Mesodermal cell (in vitro differentiated cells): ENCODE measurements around the gene ELP2.

ENCODE experiments used
- H3K27ac ChIP-seq: 2 replicates; pipeline ENCODE4 v1.7.0; 2013; ENCODE audit warnings: mild to moderate bottlenecking, low read depth, low read length, moderate library complexity; ENCODE audit not compliant: severe bottlenecking
- H3K36me3 ChIP-seq: 2 replicates; pipeline ENCODE4 v1.7.1; 2013; ENCODE audit warnings: mild to moderate bottlenecking, low read length, moderate library complexity; ENCODE audit not compliant: control insufficient read depth, insufficient read depth
- H3K4me1 ChIP-seq: one replicate; pipeline ENCODE4 v1.7.1; 2013; ENCODE audit warnings: mild to moderate bottlenecking, low read length; ENCODE audit not compliant: insufficient read depth, control insufficient read depth, poor library complexity, severe bottlenecking
- H3K4me3 ChIP-seq: 2 replicates; pipeline ENCODE4 v1.7.0; 2013; ENCODE audit warnings: low read length, control low read depth, mild to moderate bottlenecking; ENCODE audit not compliant: insufficient read depth, poor library complexity, severe bottlenecking; ENCODE audit errors: extremely low read depth
- H3K9me3 ChIP-seq: 2 replicates; pipeline ENCODE4 v1.7.1; 2013; ENCODE audit warnings: mild to moderate bottlenecking, low read length, moderate library complexity; ENCODE audit not compliant: control insufficient read depth
- WGBS, 2 experiments: methylation state at CpG; one replicate each; pipeline ENCODE4 v1.1.5; 2013; ENCODE audit warnings: missing lambda C conversion rate in 2 of 2; ENCODE audit not compliant: insufficient coverage in 2 of 2; 5-methylcytosine and 5-hydroxymethylcytosine counted together

The ELP2 gene

DNA sequence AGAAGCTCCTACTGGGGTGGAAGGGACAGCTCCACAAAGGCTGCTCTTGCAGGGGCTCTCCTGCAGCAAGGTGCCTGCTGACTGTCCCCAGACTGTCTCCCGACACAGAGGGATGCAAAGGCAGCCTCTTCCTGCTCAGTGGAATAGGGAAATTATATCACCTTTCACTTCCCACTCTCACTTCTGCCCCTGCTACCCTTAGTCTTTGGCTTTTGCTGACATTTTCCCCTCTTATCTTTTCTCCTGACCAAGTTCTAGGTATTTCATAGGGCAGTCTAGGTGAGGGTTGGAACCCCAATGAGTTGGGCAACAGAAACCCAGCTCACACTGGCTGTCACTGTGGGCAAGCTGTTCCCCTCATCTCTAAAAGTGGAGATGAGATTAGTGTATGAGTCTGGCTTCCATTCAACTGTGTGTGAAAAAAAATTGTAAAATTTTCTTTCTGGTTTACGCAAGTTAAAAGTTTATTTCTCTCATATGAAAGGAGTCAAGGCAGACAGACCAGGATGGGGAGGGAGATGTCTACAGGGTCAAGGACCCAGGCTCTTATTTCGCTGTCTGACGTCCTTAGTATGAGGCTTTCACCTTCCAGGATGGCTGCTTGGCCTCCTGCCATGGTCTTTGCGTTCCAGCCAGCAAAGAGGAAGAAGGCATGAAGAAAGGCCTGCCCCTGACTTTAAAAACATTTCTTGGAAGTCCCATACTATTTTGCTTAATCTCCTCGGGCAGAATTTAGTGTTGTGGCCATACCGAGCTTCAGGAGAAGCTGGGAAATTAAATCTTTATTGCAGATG lies 50.1 kb downstream of the ELP2 start:
- H3K9me3 ChIP-seq, result no peaks in the 10 kb centered on the region
- H3K4me3 ChIP-seq, result no peak overlapping the region
- WGBS, 2 experiments, result 93 to 94% methylated on average over 6 of the region's 7 CpGs
- no peak overlapping the region for H3K27ac ChIP-seq
- peaks cover 28% of the 10 kb centered on the region for H3K36me3 ChIP-seq
- H3K4me1 ChIP-seq, result no peaks in the 10 kb centered on the region

DNA sequence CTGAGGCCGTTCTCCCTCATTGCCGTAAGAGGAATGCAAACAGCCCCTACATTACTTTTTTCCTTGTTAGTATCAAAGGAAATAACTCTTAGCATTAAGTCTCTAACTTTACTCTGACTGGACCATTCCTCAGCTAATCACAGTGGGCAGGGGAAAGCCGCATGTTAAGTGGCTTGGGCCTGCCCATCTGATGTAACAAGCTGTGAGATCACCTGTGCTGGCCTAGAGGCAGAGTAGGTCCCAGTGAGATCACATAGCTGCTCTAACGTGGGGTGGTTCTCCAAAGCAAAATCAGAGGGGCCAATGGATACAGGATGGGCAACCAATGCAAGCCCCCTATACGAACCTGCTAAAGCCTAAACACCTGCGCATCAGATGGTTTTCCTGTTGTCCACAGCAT lies 51.7 kb downstream of the ELP2 start:
- peaks cover 11% of the 10 kb centered on the region for H3K36me3 ChIP-seq
- WGBS, 2 experiments, result 89 to 92% methylated on average over 4 to 6 of the region's 6 CpGs

DNA sequence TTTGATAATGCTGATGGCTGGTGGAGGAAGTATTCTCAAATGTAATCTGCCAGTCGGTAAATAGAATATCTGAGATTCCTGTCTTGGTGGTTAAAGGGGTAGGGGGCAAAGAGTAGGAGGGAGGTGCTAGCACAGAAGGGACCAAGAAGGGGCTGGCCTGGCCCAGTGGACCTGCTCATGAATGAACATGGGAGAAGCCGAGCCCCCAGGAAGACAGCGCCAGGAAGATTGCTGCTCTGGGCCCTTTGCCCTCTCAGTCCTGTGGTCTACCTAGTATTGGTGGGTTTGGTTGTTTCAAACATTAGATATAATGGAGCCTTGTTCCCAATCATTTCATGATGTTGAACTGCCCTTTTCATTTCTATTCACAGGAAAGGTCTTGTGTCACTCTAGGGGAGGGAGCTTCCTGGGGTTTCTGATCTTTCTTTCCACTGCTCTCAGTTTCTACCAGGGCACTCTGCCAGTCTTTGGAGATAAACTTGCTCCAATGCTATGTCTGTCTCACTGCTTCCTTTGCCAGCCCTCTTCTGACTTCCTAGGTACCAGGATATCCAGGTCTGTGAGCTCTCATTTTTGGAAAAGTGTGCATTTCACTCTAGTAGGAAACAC lies 52.3 kb downstream of the ELP2 start:
- peaks cover 6% of the 10 kb centered on the region for H3K36me3 ChIP-seq
- no peaks in the 10 kb centered on the region for H3K9me3 ChIP-seq
- H3K4me3 ChIP-seq, result no peak overlapping the region
- H3K4me1 ChIP-seq, result no peaks in the 10 kb centered on the region
- 80 to 96% methylated on average over 3 of the region's 3 CpGs for WGBS, 2 experiments
- no peak overlapping the region for H3K27ac ChIP-seq

More for the DNA sequence above, 51.7 kb downstream of the ELP2 start:
- no peak overlapping the region for H3K4me3 ChIP-seq
- H3K4me1 ChIP-seq, result no peaks in the 10 kb centered on the region
- H3K9me3 ChIP-seq, result no peaks in the 10 kb centered on the region
- no peak overlapping the region for H3K27ac ChIP-seq

DNA sequence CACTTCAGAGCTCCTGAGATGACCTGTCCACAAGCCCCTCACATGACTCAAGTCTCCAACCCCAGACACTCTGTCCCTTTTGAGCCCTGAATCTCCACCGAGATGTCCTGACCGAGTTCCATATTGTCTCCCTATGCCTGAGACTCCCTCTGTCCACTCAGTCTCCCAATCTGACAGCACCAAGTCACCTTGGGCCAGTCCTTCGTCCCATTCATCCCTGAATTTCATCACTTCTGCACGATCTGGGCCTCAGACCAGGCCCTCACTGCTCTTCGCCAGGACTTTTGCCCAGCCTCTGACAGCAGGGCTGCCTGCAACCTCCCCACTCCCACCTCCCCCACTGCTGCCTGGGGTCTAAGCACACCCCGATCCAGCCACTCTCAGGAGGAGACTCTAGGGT lies 53.3 kb downstream of the ELP2 start:
- H3K4me1 ChIP-seq, result no peaks in the 10 kb centered on the region
- no peak overlapping the region for H3K27ac ChIP-seq
- H3K9me3 ChIP-seq, result no peaks in the 10 kb centered on the region
- WGBS, 2 experiments, result 89 to 93% methylated on average over 3 to 6 of the region's 6 CpGs
- peaks cover 2% of the 10 kb centered on the region for H3K36me3 ChIP-seq
- H3K4me3 ChIP-seq, result no peak overlapping the region

DNA sequence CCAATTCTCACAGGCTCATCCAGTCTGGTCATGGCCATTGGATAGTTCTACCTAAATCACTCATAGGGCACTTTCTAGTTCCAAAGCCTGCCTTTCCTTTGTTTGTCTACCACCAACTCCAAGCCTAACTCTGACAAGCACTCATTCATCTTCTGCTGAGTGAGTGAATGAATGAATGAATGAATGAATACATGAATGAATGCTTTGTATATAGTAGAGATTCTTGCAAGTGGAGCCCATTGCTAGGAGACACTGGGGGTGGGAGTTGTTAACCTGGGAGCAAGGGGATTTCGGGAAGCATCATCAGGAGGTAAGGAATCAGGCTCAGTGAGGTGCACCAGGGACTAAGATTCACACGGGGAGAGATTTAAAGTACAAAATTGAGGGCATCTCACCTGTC lies 54.3 kb downstream of the ELP2 start:
- no peaks in the 10 kb centered on the region for H3K9me3 ChIP-seq
- H3K36me3 ChIP-seq, result no peaks in the 10 kb centered on the region
- no peak overlapping the region for H3K4me3 ChIP-seq
- H3K27ac ChIP-seq, result no peak overlapping the region
- no peaks in the 10 kb centered on the region for H3K4me1 ChIP-seq
- 86 to 100% methylated on average over 1 of the region's 2 CpGs for WGBS, 2 experiments

DNA sequence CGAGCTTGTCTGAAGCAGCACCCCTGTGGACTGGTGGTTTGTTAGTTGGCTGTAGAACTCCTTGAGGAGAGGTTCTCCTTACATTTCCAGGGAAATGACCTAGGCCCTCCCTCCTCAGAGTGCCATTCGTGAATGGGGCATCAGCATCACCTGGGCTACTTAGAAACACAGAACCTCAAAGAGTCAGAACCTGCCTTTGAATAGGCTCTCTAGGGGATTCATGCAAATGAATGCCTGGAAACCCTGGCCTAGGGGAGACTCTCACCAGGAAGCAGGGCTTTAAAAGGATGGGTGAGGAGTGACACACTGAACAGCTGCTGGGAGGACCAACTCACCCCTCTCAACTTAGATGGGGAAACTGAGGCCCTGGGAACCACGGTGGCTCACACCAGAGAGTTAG lies 55.5 kb downstream of the ELP2 start:
- H3K36me3 ChIP-seq, result no peaks in the 10 kb centered on the region
- WGBS, 2 experiments, result 71 to 86% methylated on average over 1 of the region's 3 CpGs
- H3K4me1 ChIP-seq, result no peaks in the 10 kb centered on the region
- no peak overlapping the region for H3K27ac ChIP-seq
- no peaks in the 10 kb centered on the region for H3K9me3 ChIP-seq
- no peak overlapping the region for H3K4me3 ChIP-seq

DNA sequence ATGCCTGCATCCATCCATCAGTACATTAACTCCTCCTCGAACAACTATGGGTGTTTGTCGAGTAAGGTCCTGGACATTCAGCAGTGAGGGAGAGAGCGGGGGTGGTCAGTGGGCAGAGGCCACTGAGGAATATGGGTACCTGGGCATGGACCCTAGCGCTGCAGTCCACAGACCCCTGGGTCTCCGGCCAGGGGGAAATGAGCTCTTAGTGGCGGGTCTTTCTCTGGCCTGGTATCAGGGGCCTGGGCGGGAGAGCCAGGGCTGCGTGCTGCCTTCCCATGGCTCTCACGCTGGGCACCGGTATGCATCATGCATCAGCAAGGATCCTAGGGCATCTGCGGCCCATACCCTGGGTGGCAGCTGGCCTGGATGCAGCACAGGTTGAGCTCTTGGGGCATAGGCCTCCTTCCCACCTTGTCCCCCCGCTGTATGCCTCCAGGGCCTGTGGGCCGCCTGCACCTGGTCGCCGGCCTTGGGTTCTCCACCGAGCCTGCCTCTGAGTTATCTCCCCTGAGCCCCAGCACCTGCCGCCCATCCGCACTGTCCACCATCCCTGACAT lies 56.3 kb downstream of the ELP2 start:
- H3K4me1 ChIP-seq, result no peaks in the 10 kb centered on the region
- H3K9me3 ChIP-seq, result no peaks in the 10 kb centered on the region
- H3K4me3 ChIP-seq, result no peak overlapping the region
- no peak overlapping the region for H3K27ac ChIP-seq
- 87 to 91% methylated on average over 16 of the region's 18 CpGs for WGBS, 2 experiments
- no peaks in the 10 kb centered on the region for H3K36me3 ChIP-seq

DNA sequence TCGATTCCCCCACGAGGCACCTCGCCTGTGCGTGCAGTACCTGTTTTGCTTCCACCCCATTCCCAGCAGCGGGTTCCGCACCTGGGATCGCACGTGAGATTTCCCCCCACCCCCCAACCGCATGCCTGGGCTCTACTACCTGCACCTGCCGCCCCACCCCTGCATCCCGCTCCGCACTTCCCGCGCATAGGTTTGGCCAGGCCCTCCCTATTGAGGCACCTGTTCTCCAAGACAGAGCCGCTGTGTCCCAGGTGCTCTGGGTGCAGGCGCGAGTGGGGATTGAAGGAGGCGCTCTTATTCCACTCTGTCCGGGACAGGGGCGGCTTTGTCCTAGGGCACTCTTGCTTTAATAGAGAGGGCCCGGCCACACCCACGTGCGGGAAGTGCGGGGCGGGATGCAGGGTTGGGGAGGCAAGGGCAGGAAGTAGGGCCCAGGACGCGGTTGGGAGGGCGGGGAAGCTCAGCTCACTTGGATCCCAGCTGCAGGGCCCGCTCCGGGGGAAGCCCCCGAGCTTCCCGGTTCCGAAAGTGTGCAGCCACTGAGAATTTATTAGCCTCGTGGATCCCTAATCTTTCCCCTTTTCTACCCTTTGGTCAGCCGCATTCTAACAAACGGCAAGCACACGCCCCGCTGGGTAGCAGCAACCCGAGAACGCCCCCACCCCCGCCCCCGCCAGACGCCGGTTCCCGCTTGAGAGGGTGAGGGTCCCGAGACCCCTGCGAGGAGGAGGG lies 56.9 kb downstream of the ELP2 start:
- peak overlapping the region; percentile 52 for H3K4me3 ChIP-seq
- H3K27ac ChIP-seq, result no peak overlapping the region
- no peaks in the 10 kb centered on the region for H3K9me3 ChIP-seq
- H3K4me1 ChIP-seq, result no peaks in the 10 kb centered on the region
- 23 to 29% methylated on average over 24 to 31 of the region's 47 CpGs for WGBS, 2 experiments
- no peaks in the 10 kb centered on the region for H3K36me3 ChIP-seq

DNA sequence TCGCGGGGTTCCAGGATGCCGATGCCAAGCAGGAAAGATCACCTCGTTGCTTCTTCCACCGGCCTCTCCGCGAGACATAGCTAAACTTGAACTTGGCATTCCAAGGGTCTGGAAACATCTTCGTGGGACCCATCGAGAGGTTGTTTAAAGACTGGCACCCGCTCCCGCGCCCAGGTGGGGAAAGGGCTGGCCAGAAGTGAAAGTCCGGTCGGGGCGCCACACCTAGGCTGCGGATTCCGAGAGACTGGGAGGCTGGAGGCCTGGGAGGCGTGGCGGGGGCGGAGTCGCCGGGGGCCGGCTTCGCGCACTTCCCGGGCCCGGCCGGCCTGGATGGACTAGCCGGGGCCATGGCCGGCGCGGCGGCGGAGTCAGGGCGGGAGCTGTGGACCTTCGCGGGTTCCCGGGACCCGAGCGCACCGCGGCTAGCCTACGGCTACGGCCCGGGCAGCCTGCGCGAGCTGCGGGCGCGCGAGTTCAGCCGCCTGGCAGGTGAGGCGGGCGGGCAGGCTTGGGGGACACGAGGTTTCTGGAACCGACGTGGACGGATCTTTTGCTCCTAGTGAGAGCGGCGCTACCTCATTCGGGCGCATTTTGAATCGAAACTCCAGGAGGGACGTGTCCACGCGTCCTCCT lies 57.6 kb downstream of the ELP2 start, which contains the start of gene MOCOS:
Gene MOCOS, plus strand, starts transcription at position 305 of the 633 bp plus-strand sequence. Its CDS starts 43 bp downstream, at position 348.
- WGBS, 2 experiments, result 1% methylated on average over 56 to 64 of the region's 66 CpGs
- no peaks in the 10 kb centered on the region for H3K4me1 ChIP-seq
- H3K36me3 ChIP-seq, result no peaks in the 10 kb centered on the region
- H3K4me3 ChIP-seq, result peak within 1 kb of the TSS; percentile 52
- no peaks in the 10 kb centered on the region for H3K9me3 ChIP-seq
- no peak within 1 kb of the TSS for H3K27ac ChIP-seq
